ENCODE measurements around the gene SLC30A7.

Gene SLC30A7

DNA sequence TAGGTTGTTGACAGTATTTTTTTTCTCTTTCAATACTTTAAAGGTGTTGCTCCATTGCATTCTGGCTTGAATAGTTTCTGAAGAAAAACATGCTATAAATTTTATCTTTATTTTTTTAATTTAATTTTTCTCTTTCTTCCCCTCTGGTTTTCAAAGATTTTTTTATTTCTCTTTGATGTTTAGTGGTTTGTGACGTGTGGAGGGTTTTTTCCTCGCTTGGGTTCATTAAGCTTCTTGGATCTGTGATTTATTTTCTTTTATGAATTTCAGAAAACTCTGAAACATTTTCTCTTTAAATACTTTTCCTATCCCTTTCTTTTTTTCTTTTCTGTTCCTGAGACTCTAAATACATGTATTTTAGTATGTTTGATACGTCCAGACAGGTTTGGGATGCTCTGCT is 9.3 kb downstream of the SLC30A7 start:
- no peak for FAIRE-seq
- TF ChIP-seq, protein P1, sequence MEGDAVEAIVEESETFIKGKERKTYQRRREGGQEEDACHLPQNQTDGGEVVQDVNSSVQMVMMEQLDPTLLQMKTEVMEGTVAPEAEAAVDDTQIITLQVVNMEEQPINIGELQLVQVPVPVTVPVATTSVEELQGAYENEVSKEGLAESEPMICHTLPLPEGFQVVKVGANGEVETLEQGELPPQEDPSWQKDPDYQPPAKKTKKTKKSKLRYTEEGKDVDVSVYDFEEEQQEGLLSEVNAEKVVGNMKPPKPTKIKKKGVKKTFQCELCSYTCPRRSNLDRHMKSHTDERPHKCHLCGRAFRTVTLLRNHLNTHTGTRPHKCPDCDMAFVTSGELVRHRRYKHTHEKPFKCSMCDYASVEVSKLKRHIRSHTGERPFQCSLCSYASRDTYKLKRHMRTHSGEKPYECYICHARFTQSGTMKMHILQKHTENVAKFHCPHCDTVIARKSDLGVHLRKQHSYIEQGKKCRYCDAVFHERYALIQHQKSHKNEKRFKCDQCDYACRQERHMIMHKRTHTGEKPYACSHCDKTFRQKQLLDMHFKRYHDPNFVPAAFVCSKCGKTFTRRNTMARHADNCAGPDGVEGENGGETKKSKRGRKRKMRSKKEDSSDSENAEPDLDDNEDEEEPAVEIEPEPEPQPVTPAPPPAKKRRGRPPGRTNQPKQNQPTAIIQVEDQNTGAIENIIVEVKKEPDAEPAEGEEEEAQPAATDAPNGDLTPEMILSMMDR (IDR thresholded peaks at IDR 0.05; ENCODE audit: insufficient read depth, missing control alignments), result no peak
- no peak for DNase-seq (ENCODE audit: insufficient read length, low spot score)

DNA sequence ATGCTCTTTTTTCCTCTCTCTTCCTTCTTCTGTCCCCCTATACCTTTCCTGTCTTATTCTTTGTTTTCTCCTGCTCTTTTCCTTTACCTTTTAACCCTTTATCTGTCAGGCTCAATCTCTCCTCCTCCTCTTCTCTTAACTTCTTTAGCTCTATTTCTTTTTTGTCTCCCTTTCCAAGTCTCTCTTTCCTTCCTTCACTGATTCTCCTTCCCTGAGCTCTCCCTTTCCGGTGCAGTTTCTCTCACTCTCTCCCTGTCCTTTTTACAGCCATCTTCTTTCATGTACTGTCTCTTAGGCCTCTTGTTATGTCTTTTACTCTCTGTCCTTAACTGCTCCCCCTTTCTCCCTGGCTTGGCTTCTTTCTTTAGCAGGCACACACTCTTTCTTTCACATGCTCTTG is 12.0 kb downstream of the SLC30A7 start:
- TF ChIP-seq, protein P1 (IDR thresholded peaks at IDR 0.05; ENCODE audit: insufficient read depth, missing control alignments), result no peak
- FAIRE-seq, result no peak
- DNase-seq (ENCODE audit: insufficient read length, low spot score), result no peak

DNA sequence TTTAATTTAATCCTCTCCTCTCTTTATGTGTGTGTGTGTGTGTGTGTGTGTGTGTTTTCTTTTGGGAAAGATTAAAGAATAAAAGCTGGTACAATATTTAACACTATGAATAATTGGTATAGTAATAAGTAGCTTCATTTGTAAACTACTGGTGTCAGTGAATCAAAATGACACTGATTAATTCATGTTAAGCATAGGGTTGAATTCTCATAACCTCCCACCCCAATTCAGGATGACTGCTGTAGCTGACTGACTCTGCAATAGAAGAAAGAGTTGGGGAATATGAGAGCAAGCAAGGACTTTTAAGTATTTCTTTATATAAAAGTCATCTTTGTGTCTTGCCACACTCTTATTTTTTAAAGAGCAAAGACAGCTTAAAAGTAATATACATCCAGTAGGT is 13.1 kb downstream of the SLC30A7 start:
- no peak for DNase-seq (ENCODE audit: insufficient read length, low spot score)
- TF ChIP-seq, protein P1 (IDR thresholded peaks at IDR 0.05; ENCODE audit: insufficient read depth, missing control alignments), result no peak
- FAIRE-seq, result no peak

DNA sequence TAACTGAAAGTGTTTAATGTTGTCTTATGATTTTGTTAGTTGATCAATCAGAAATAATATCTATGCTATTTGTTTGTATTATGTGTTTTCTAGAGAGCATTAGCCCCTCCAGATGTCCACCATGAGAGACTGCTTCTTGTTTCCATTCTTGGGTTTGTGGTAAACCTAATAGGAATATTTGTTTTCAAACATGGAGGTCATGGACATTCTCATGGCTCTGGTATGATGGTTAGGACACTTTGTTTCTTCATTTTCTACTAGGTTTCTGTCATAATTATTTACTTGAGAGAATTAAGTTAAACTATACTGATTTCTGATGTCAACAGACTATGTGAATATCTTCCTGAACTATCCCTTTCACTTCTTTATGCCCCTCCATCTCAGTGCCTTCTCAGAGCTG is 16.1 kb downstream of the SLC30A7 start:
- TF ChIP-seq, protein P1 (IDR thresholded peaks at IDR 0.05; ENCODE audit: insufficient read depth, missing control alignments), result no peak
- DNase-seq (ENCODE audit: insufficient read length, low spot score) (no peak), FAIRE-seq (no peak)

DNA sequence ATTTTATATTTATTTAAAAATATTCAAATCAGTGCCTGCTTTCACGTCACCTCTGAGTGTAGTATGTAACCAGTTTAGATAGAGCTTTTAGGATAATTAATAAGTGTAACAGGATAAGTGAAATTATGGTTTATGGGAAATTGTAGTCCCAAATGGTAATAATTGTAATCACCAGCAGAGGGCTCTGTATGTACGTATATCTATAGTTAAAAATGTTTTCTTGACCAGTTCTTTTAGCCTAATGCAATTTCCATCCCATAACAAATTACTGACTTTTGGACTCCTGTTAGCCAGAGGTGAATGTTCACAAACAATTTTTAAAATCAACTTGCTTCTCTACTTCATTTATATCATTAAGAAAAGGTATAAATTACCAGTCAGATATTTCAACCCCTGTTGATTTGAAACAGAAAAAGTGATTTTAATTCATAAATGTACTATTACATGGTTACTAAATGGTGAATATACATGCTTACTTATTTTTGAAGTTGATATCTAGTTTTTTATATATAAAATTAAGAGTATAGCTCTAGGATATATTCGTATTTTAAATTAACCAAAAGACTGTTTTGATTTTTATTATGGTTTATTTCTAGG is 25.3 kb downstream of the SLC30A7 start:
- peak; percentile 35 for FAIRE-seq
- TF ChIP-seq, protein P1 (IDR thresholded peaks at IDR 0.05; ENCODE audit: insufficient read depth, missing control alignments), result peak; percentile 62
- DNase-seq (ENCODE audit: insufficient read length, low spot score), result no peak

DNA sequence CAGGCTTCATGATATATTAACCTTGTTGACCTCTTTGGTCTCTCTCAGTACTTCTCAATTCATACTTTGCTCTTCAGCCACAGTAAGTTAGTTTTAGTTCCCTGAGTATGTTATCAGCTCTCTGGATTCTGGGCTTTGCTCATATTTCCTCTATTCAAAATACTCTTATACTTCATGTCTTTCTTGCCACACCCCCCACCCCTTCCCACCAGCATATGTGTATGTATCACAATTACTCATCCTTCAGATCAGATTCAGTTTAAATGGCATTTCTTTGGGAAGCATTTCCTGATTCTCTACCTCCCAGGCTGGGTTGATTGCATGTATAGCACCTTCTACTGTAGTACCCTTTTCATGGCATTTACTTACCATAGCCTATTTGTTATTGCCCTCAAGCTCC is 28.3 kb downstream of the SLC30A7 start:
- DNase-seq (ENCODE audit: insufficient read length, low spot score), result no peak
- TF ChIP-seq, protein P1 (IDR thresholded peaks at IDR 0.05; ENCODE audit: insufficient read depth, missing control alignments), result no peak
- FAIRE-seq, result no peak

DNA sequence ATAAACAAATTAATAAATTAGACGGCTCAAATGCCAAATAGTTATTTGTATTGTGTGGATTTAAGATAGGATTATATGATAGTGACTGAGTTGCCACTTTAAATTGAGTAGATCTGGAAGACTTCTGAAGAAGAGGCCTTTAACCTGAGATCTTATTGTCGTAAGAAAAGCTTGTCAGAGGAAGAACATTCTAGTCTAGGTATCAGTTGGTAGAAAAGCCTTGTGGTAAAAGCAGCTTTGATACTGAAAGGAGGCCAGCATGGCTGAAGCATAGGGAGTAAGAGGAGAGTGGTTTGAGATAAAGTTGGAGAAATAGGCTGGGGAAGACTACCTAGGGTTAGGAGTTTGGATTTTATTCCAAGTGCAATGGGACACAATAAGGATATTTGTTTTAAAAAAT is 29.1 kb downstream of the SLC30A7 start:
- TF ChIP-seq, protein P1 (IDR thresholded peaks at IDR 0.05; ENCODE audit: insufficient read depth, missing control alignments), result no peak
- no peak for DNase-seq (ENCODE audit: insufficient read length, low spot score)
- no peak for FAIRE-seq
